ENCODE data around the gene TMEM69. TPM values are rescaled to one million over a fixed set of nuclear protein-coding genes. Genes with fewer than 3 reads are reported as not detected.
"Not testable (repeated sequence)": the region's sequence is repeated elsewhere in the genome, so short reads cannot be mapped to it uniquely, and the experiment has no call there.

TMEM69 gene
- total and polyA plus RNA-seq, 12 donors: 9.3 to 53.1 (median 26.3) TPM

DNA sequence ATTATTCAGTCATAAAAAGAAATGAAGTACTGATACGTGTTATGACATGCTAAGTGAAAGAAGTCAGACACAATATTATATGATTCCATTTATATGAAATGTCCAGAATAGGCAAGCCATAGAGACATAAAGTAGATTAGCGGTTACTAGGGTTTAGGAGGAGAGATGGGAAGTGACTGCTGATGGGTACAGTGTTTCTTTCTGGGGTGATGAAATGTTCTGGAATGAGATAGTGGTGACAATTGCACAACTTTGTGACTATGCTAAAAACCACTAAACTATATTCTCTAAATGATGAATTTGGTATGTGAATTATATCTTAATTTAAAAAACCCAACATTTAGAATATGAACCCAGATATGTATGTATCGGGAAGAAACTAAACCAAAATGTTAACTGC, 34.8 kb downstream of the TMEM69 start:
- H3K27ac ChIP-seq: no peak overlapping the region
- intact Hi-C loops (cut with DNase I): no loop called here
- no peaks in the 10 kb centered on the region for H3K4me1 ChIP-seq (replicated peaks in 1 of 2)
- H3K9me3 ChIP-seq (replicated peaks in 1 of 3): no peaks in the 10 kb centered on the region
- H3K4me3 ChIP-seq: no peak overlapping the region
- H3K36me3 ChIP-seq (replicated peaks in 1 of 2): peaks cover 0 to 6% of the 10 kb centered on the region in 2 donors
- no peaks in the 10 kb centered on the region for H3K27me3 ChIP-seq
- DNase-seq: no peak
- 85 to 96% (median 92%) methylated on average over 3 of the region's 3 CpGs for WGBS, 4 donors
- no peak for TF ChIP-seq POLR2A (IDR thresholded peaks at IDR 0.05)
- TF ChIP-seq, protein P1, sequence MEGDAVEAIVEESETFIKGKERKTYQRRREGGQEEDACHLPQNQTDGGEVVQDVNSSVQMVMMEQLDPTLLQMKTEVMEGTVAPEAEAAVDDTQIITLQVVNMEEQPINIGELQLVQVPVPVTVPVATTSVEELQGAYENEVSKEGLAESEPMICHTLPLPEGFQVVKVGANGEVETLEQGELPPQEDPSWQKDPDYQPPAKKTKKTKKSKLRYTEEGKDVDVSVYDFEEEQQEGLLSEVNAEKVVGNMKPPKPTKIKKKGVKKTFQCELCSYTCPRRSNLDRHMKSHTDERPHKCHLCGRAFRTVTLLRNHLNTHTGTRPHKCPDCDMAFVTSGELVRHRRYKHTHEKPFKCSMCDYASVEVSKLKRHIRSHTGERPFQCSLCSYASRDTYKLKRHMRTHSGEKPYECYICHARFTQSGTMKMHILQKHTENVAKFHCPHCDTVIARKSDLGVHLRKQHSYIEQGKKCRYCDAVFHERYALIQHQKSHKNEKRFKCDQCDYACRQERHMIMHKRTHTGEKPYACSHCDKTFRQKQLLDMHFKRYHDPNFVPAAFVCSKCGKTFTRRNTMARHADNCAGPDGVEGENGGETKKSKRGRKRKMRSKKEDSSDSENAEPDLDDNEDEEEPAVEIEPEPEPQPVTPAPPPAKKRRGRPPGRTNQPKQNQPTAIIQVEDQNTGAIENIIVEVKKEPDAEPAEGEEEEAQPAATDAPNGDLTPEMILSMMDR (IDR thresholded peaks at IDR 0.05): no peak

DNA sequence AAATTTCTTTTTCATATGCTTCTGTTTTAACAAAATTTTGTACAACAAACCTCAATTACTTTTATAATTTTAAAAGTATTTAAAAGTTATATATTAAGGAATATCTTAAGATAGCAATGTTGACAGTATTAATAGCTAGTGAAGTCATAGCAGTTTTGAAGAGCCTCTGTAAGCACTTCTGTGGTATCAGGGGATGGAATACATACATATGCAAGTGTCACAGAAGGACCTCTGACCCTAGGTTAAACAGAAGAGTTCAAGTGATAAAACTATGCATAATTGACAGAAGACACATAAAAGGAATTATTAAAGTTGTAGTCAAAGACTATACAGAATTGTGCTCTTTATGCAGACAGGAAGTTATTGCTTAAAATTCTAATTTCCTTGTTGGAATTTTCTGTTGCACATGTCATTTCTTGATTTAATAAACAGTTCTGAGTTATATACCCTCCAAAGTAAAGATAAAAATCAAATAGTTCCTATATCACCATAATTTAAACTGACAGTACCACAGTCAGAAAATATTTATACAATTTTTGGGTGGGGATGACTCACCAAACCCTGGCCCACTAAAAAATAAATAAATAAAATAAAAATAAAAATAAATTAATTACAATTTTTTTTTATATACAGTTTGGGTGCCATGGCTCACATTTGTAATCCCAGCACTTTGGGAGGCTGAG, 35.4 kb downstream of the TMEM69 start:
- TF ChIP-seq POLR2A (IDR thresholded peaks at IDR 0.05): no peak
- TF ChIP-seq, protein P1 (IDR thresholded peaks at IDR 0.05): no peak
- intact Hi-C loops (cut with DNase I): no loop called here
- Histone ChIP-seq H3K4me1 (replicated peaks in 1 of 2) (no peaks in the 10 kb centered on the region), H3K27me3 (no peaks in the 10 kb centered on the region), H3K27ac (no peak overlapping the region), H3K4me3 (no peak overlapping the region), H3K36me3 (replicated peaks in 1 of 2) (peaks cover 0 to 4% of the 10 kb centered on the region in 2 donors), H3K9me3 (replicated peaks in 1 of 3) (no peaks in the 10 kb centered on the region)
- no peak for DNase-seq

GRCh38 chr1:45726007-45726406, 38.0 kb downstream of the TMEM69 start:
- DNase-seq; H3K4me1 ChIP-seq (replicated peaks in 1 of 2); H3K27ac ChIP-seq; H3K36me3 ChIP-seq (replicated peaks in 1 of 2); H3K9me3 ChIP-seq (replicated peaks in 1 of 3); intact Hi-C loops (cut with DNase I); H3K4me3 ChIP-seq; H3K27me3 ChIP-seq: not testable (repeated sequence)
- WGBS, 4 donors: 94 to 98% (median 96%) methylated on average over 9 of the region's 9 CpGs

DNA sequence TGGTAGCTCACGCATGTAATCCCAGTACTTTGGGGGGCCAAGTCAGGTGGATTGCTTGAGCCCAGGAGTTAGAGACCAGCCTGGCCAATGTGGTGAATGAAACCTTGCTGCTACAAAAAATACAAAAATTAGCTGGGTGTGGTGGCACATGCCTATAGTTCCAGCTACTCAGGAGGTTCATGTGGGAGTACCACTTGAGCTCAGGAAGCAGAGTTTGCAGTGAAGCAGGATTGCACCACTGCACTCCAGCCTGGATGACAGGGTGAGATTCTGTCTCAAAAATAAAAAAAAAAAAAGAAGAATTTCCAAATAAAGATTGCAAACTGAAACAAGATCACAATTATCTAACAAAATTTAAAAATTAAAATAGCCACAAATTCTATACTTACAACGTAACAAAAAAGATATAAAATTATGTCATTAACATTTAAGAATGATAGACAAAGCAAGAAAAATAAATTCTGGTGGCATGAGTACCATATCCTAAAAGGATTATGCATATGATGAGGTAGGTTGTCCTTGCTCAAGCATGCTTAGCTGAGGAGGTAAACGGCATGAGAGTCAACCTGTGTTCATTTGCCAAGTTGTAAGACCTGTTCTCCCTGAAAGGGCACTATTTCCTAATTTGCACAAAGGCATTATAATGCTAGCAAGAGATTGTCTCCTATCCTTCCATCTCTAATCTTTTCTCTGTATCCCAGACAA, 42.2 kb downstream of the TMEM69 start:
- Histone ChIP-seq H3K36me3 (replicated peaks in 1 of 2) (peaks cover 0 to 10% of the 10 kb centered on the region in 2 donors), H3K9me3 (replicated peaks in 1 of 3) (no peaks in the 10 kb centered on the region), H3K27me3 (no peaks in the 10 kb centered on the region), H3K27ac (no peak overlapping the region), H3K4me3 (no peak overlapping the region), H3K4me1 (replicated peaks in 1 of 2) (no peaks in the 10 kb centered on the region)
- intact Hi-C loops (cut with DNase I): no loop called here
- DNase-seq: no peak
- 76 to 81% (median 79%) methylated on average over 3 of the region's 3 CpGs for WGBS, 4 donors
- TF ChIP-seq POLR2A (IDR thresholded peaks at IDR 0.05): no peak
- TF ChIP-seq, protein P1 (IDR thresholded peaks at IDR 0.05): no peak
